Thyroid gland (tissue), 4 donors: ENCODE data around the gene VAV3. TPM values are rescaled to one million over a fixed set of nuclear protein-coding genes. Genes with fewer than 3 reads are reported as not detected.

ENCODE experiments used
- DNase-seq, 2 donors: peaks; one replicate each; pipeline ENCODE4 v3.0.0-alpha.2; 2019
- H3K27ac ChIP-seq, 3 donors: fragments of 200-600 bp; sonication (generic); 1 replicate in 2 of 3; 2 replicates in 1 of 3; pipeline ENCODE4 v1.5.1; 2016 to 2019; ENCODE audit warnings: mild to moderate bottlenecking in 1 of 3, moderate library complexity in 1 of 3
- H3K27me3 ChIP-seq: fragments of 200-600 bp; sonication (generic); one replicate; pipeline ENCODE4 v1.5.1; 2019
- H3K36me3 ChIP-seq, 2 donors: fragments of 200-600 bp; sonication (generic); one replicate each; pipeline ENCODE4 v1.5.1; 2016 to 2019
- H3K4me1 ChIP-seq, 2 donors: fragments of 200-600 bp; sonication (generic); one replicate each; pipeline ENCODE4 v1.5.1; 2017 to 2019
- H3K4me3 ChIP-seq, 3 donors: fragments of 200-600 bp; sonication (generic); replicated peaks in 1 of 3; 1 replicate in 2 of 3; 2 replicates in 1 of 3; pipeline ENCODE4 v1.5.1; 2016; ENCODE audit warnings: mild to moderate bottlenecking in 1 of 3
- H3K9me3 ChIP-seq: fragments of 200-600 bp; sonication (generic); one replicate; pipeline ENCODE4 v1.5.1; 2017
- POLR2A ChIP-seq, 2 donors: fragments of 450-650 bp; IDR thresholded peaks; one replicate each; pipeline ENCODE4 v1.6.1; 2017; ENCODE audit warnings: antibody characterized with exemption in 2 of 2, mild to moderate bottlenecking in 2 of 2, moderate library complexity in 1 of 2
- WGBS, 2 donors: methylation state at CpG; one replicate each; pipeline ENCODE4 v1.1.5; 2017; 5-methylcytosine and 5-hydroxymethylcytosine counted together
- intact Hi-C: fragments of 100-400 bp; cut with DNase I; formaldehyde crosslinking; loops from one replicate; pipeline ENCODE4 v1.15.1; 2023
- total RNA-seq, 4 donors: library from RNA; depleted of rRNA; stranded (reverse); fragments of >200 nt; gene quantifications; one replicate each; pipeline ENCODE4 v1.2.3, GENCODE V29; 2016
- TF ChIP-seq, protein P1 (sequence below), 6 experiments: fragments of 200-600 bp in 3 of 6; fragments of 450-650 bp in 3 of 6; sonication (generic) in 3 of 6; IDR thresholded peaks; one replicate each; pipeline ENCODE4 v1.5.1; 2016 to 2019; ENCODE audit warnings: antibody characterized with exemption in 6 of 6, mild to moderate bottlenecking in 2 of 6, inconsistent platforms in 1 of 6, moderate library complexity in 1 of 6

The VAV3 gene
- total RNA-seq, 4 donors from 2014 or later, result 14.8 to 22.8 (median 18.8) TPM

DNA sequence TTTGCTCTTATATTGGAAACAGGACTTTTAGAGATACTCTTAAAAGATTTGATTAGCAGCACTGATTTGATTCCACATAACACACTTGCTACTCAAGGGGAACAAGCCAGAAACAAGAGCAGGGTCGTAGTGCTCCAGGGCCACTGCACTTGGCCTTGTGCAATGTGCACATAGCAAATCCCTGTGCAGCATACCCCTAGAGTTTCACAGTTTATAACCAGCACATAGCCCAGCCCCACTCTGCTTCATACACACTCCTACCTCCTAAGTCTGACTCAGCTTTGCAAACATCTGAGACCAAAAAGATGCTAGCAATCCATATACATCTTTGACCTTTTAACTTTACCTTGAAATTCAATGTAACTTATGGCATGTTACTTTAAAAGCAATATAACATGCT, 157.6 kb downstream of the VAV3 start:
- intact Hi-C loops, result no loop called here
- 43 to 48% methylated on average over 1 of the region's 1 CpG for WGBS, 2 donors
- Histone ChIP-seq H3K27ac (no peak overlapping the region), H3K27me3 (no peaks in the 10 kb centered on the region), H3K4me1 (no peaks in the 10 kb centered on the region), H3K9me3 (no peaks in the 10 kb centered on the region), H3K4me3 (no peak overlapping the region), H3K36me3 (no peaks in the 10 kb centered on the region)
- no peak for TF ChIP-seq POLR2A (IDR thresholded peaks at IDR 0.05)
- TF ChIP-seq, protein P1, sequence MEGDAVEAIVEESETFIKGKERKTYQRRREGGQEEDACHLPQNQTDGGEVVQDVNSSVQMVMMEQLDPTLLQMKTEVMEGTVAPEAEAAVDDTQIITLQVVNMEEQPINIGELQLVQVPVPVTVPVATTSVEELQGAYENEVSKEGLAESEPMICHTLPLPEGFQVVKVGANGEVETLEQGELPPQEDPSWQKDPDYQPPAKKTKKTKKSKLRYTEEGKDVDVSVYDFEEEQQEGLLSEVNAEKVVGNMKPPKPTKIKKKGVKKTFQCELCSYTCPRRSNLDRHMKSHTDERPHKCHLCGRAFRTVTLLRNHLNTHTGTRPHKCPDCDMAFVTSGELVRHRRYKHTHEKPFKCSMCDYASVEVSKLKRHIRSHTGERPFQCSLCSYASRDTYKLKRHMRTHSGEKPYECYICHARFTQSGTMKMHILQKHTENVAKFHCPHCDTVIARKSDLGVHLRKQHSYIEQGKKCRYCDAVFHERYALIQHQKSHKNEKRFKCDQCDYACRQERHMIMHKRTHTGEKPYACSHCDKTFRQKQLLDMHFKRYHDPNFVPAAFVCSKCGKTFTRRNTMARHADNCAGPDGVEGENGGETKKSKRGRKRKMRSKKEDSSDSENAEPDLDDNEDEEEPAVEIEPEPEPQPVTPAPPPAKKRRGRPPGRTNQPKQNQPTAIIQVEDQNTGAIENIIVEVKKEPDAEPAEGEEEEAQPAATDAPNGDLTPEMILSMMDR (IDR thresholded peaks at IDR 0.05), result no peak
- DNase-seq, result no peak

DNA sequence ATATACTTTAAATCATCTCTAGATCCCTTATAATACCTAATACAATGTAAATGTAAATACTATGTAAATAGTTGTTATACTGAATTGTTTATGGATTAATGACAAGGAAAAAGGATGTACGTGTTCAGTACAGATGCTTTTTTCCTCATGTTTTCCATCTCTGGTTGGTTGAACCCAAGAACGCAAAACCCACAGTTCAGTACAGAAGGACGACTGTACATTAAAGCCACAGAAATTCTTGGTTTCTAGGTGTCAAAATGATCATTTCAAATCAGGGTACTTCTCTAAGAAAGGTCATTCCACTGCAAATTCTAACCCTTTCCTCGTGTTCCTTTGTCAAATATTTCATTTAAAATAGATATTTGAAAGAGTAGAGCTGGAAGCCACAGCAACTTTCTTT, 158.1 kb downstream of the VAV3 start:
- Histone ChIP-seq H3K9me3 (no peaks in the 10 kb centered on the region), H3K27me3 (no peaks in the 10 kb centered on the region), H3K27ac (no peak overlapping the region), H3K4me3 (no peak overlapping the region), H3K36me3 (no peaks in the 10 kb centered on the region), H3K4me1 (no peaks in the 10 kb centered on the region)
- WGBS, 2 donors, result 92% methylated on average over 4 of the region's 4 CpGs
- DNase-seq, result no peak
- TF ChIP-seq, protein P1 (IDR thresholded peaks at IDR 0.05), result no peak
- TF ChIP-seq POLR2A (IDR thresholded peaks at IDR 0.05), result no peak
- intact Hi-C loops, result no loop called here

DNA sequence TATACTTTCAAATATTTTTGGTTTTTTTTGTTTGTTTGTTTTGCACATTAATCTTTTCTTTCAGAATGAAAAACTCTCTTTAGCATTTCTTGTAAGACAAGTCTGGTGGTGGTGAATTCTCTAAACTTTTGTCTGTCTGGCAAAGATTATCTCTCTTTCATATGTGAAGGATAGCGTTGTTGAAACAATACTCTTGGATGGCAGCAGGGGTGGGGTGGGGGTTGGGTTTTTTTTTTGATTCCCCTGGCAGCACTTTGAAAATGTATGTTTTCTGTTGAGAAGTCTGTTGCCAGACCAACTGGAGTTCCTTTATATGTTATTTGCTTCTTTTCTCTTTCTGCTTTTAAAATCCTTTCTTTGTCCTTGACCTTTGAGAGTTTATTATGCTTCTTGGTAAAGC, 160.2 kb downstream of the VAV3 start:
- no peak for DNase-seq
- 75 to 91% methylated on average over 1 of the region's 1 CpG for WGBS, 2 donors
- intact Hi-C loops, result no loop called here
- H3K9me3 ChIP-seq, result no peaks in the 10 kb centered on the region
- H3K36me3 ChIP-seq, result no peaks in the 10 kb centered on the region
- H3K4me3 ChIP-seq, result no peak overlapping the region
- TF ChIP-seq POLR2A (IDR thresholded peaks at IDR 0.05), result no peak
- TF ChIP-seq, protein P1 (IDR thresholded peaks at IDR 0.05), result no peak
- H3K27ac ChIP-seq, result no peak overlapping the region
- no peaks in the 10 kb centered on the region for H3K4me1 ChIP-seq
- H3K27me3 ChIP-seq, result no peaks in the 10 kb centered on the region

DNA sequence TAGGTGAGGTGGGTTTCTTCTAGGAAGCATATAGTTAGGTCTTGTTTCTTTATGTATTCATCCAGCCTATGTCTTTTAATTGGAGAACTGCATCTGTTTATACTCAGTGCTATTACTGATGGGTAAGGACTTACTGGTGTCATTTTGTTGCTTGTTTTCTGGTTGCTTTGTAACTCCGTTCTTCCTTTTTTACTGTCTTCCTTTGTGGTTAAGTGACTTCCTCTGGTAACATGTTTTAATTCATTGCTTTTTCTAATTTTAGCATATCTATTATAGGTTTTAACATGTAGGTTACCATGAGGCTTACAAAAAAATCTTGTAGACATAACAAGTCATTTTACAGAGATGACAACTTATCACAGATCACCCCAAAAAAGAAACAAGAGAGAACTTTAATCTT, 160.8 kb downstream of the VAV3 start:
- Histone ChIP-seq H3K36me3 (no peaks in the 10 kb centered on the region), H3K27me3 (no peaks in the 10 kb centered on the region), H3K4me3 (no peak overlapping the region), H3K9me3 (no peaks in the 10 kb centered on the region), H3K27ac (no peak overlapping the region), H3K4me1 (no peaks in the 10 kb centered on the region)
- no peak for DNase-seq
- 66 to 78% methylated on average over 1 of the region's 1 CpG for WGBS, 2 donors
- intact Hi-C loops, result no loop called here
- TF ChIP-seq, protein P1 (IDR thresholded peaks at IDR 0.05), result no peak
- no peak for TF ChIP-seq POLR2A (IDR thresholded peaks at IDR 0.05)

DNA sequence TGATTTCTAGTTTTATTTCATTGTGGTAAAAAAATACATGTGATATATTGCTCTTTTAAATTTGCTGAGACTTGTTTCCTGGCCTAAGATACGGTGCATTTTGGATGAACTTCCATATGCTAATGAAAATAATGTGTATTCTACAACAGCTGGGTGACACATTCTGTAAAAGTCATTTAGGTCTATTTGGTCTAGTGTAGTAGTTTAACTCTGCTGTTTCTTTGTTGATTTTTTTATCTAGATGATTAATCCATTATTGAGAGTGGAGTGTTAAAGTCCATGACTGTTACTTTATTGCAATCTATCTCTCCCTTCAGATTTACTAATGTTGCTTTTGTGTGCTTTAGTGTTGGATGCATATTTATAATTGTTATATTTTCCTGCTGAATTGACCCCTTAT, 161.4 kb downstream of the VAV3 start:
- no peak for DNase-seq
- Histone ChIP-seq H3K27ac (no peak overlapping the region), H3K27me3 (no peaks in the 10 kb centered on the region), H3K9me3 (no peaks in the 10 kb centered on the region), H3K36me3 (no peaks in the 10 kb centered on the region), H3K4me1 (no peaks in the 10 kb centered on the region), H3K4me3 (no peak overlapping the region)
- intact Hi-C loops, result no loop called here
- WGBS, 2 donors, result 71 to 73% methylated on average over 1 of the region's 1 CpG
- no peak for TF ChIP-seq POLR2A (IDR thresholded peaks at IDR 0.05)
- TF ChIP-seq, protein P1 (IDR thresholded peaks at IDR 0.05), result no peak
